Measurements from ENCODE around the gene DCTN4. TPM values are rescaled to one million over a fixed set of nuclear protein-coding genes. Genes with fewer than 3 reads are reported as not detected.

DCTN4 gene
- total RNA-seq, 2 donors from 2014 or later, result 68.4 to 87.1 TPM

- H3K36me3 ChIP-seq, result no peaks in the 10 kb centered on the region
- no peak overlapping the region for H3K4me3 ChIP-seq
- intact Hi-C loops (cut with DNase I), result no loop called here
- no peaks in the 10 kb centered on the region for H3K27me3 ChIP-seq (replicated peaks; ENCODE audit: insufficient read depth)
- H3K4me1 ChIP-seq (replicated peaks), result no peaks in the 10 kb centered on the region
- WGBS, result 73% methylated on average over 1 of the region's 1 CpG
- H3K27ac ChIP-seq, result no peak overlapping the region
- no peaks in the 10 kb centered on the region for H3K9me3 ChIP-seq
- TF ChIP-seq POLR2A (IDR thresholded peaks at IDR 0.05) (no peak), POLR2AphosphoS5 (IDR thresholded peaks at IDR 0.05) (no peak)
- TF ChIP-seq, protein P1, sequence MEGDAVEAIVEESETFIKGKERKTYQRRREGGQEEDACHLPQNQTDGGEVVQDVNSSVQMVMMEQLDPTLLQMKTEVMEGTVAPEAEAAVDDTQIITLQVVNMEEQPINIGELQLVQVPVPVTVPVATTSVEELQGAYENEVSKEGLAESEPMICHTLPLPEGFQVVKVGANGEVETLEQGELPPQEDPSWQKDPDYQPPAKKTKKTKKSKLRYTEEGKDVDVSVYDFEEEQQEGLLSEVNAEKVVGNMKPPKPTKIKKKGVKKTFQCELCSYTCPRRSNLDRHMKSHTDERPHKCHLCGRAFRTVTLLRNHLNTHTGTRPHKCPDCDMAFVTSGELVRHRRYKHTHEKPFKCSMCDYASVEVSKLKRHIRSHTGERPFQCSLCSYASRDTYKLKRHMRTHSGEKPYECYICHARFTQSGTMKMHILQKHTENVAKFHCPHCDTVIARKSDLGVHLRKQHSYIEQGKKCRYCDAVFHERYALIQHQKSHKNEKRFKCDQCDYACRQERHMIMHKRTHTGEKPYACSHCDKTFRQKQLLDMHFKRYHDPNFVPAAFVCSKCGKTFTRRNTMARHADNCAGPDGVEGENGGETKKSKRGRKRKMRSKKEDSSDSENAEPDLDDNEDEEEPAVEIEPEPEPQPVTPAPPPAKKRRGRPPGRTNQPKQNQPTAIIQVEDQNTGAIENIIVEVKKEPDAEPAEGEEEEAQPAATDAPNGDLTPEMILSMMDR (IDR thresholded peaks at IDR 0.05), result no peak
- no peak for DNase-seq (ENCODE audit: low spot score)
These were observed 12.4 kb upstream of the DCTN4 start for GRCh38 chr5:150771034-150771795.

GRCh38 chr5:150766251-150766650 is 7.4 kb upstream of the DCTN4 start:
- intact Hi-C loops (cut with DNase I), result no loop called here
- DNase-seq (ENCODE audit: low spot score), result no peak
- no peak overlapping the region for H3K4me3 ChIP-seq
- WGBS, result 68% methylated on average over 2 of the region's 2 CpGs
- H3K27ac ChIP-seq, result no peak overlapping the region
- H3K4me1 ChIP-seq (replicated peaks), result no peaks in the 10 kb centered on the region
- H3K9me3 ChIP-seq, result no peaks in the 10 kb centered on the region
- H3K27me3 ChIP-seq (replicated peaks; ENCODE audit: insufficient read depth), result no peaks in the 10 kb centered on the region
- H3K36me3 ChIP-seq, result no peaks in the 10 kb centered on the region
- TF ChIP-seq, protein P1 (IDR thresholded peaks at IDR 0.05), result no peak
- TF ChIP-seq POLR2A (IDR thresholded peaks at IDR 0.05), result no peak
- TF ChIP-seq POLR2AphosphoS5 (IDR thresholded peaks at IDR 0.05), result no peak

GRCh38 chr5:150765799-150766169 is 7.0 kb upstream of the DCTN4 start:
- H3K27me3 ChIP-seq (replicated peaks; ENCODE audit: insufficient read depth), result no peaks in the 10 kb centered on the region
- no peaks in the 10 kb centered on the region for H3K9me3 ChIP-seq
- intact Hi-C loops (cut with DNase I), result no loop called here
- WGBS, result 94% methylated on average over 1 of the region's 1 CpG
- H3K4me3 ChIP-seq, result no peak overlapping the region
- no peaks in the 10 kb centered on the region for H3K4me1 ChIP-seq (replicated peaks)
- no peaks in the 10 kb centered on the region for H3K36me3 ChIP-seq
- H3K27ac ChIP-seq, result no peak overlapping the region
- no peak for TF ChIP-seq POLR2AphosphoS5 (IDR thresholded peaks at IDR 0.05)
- no peak for TF ChIP-seq POLR2A (IDR thresholded peaks at IDR 0.05)
- TF ChIP-seq, protein P1 (IDR thresholded peaks at IDR 0.05), result no peak
- DNase-seq (ENCODE audit: low spot score), result no peak

DNA sequence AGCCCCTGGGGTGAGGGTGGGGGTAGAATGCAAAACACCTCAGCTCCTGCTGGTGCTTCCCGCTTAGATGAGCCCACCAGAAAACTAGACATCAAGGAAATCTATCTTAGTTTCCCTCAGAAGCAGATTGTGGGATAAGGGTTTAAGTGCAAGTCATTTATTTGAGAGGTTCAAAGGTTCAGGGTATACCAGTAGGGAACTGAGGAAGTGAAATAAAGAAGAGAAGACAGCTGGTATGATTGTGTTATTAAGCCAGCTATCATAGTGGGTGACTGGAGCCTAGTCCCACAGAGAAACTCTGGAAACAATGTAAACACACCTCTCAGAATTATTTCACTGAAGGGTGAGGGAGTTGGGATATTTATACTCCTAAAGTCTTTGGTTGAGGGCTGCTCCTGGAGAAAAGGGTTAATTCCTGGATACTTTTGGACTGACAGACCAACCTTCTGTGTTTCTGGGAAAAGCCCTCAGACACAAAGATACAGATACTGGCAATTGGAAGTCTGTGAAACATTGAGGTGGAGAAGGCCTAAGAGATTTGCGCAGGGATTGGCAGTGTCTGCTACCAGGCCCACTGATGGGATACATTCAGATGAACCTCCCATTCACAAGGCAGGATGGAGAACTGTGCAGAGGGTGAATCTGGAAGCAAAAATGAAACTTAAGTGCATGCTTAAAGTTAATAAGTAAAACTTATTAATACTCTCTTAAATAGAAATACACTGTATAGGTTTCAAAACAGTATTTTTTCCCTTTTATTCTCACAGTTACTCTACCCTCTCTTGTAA is 6.4 kb upstream of the DCTN4 start:
- no peak for DNase-seq (ENCODE audit: low spot score)
- TF ChIP-seq POLR2A (IDR thresholded peaks at IDR 0.05) (no peak), POLR2AphosphoS5 (IDR thresholded peaks at IDR 0.05) (no peak)
- TF ChIP-seq, protein P1 (IDR thresholded peaks at IDR 0.05), result no peak
- WGBS, result 87% methylated on average over 2 of the region's 2 CpGs
- Histone ChIP-seq H3K27ac (no peak overlapping the region), H3K36me3 (no peaks in the 10 kb centered on the region), H3K4me1 (replicated peaks) (no peaks in the 10 kb centered on the region), H3K4me3 (no peak overlapping the region), H3K27me3 (replicated peaks; ENCODE audit: insufficient read depth) (no peaks in the 10 kb centered on the region), H3K9me3 (no peaks in the 10 kb centered on the region)
- intact Hi-C loops (cut with DNase I), result no loop called here
